NCI-H82 (cell line): ENCODE data around the gene SLC1A2.
A peak's percentile ranks its signal among the peaks of the same experiment; 100 is the strongest.

Experiments
- DNase-seq: peaks from one replicate; lab custom pipeline; 2025; lab: John Stamatoyannopoulos, UW

Gene SLC1A2

DNA sequence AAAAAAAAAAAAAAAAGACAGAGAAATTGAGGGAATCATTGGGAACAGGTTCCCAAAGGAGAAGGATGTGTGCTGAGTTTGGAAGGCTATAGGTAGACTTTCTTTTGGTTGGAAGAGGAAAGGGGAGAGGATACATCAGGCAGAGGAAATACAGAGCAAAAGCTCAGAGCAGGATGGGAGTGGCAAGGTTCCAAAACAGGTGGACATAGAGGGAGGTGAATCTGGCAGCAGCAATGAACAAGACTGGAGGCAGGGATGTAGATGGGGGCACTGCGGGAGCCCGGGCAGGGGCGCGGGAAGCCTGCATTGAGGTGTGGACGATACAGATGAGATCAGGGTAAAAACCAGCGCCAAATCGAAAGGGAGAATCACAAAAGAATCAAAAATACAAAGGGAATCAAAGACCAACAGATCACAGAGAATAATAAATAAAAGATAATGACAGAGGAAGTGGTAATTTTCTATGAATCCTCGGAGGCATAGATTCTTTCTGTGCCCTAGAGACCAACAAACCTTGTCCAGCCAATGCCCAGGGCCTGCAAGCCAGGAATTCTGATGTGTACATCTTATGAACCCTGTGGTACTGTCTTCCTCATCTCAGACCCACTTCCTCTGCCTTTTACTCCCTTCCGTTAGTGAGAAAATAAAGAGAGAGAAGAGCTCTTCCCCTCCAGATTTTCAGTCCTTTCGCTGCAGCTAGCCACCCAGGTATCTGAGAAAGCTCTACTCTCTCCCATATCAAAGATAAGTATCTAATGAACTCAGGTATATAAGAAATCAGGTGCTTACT is 70.3 kb downstream of the SLC1A2 start:
- DNase-seq = no peak

DNA sequence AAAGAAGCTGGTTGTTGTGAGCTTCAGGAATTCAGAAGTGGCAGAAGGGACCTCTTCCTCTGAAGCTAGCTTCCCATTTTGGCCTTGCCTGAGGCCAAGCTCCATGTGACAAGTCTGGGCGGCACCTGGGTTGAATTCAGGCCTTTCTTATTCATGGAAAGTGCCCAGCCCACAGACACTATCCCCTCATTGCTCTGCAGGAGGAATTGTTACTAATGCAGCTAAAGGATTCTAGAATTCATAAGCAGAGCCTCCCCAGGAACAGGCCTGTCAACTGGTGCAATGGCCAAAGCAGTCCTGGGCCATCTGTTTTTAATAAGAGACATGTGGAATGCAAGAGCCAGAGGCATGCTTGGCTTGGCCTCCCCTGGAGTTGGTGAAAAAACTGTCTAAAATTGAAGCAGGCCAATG is 71.4 kb downstream of the SLC1A2 start:
- DNase-seq = no peak

DNA sequence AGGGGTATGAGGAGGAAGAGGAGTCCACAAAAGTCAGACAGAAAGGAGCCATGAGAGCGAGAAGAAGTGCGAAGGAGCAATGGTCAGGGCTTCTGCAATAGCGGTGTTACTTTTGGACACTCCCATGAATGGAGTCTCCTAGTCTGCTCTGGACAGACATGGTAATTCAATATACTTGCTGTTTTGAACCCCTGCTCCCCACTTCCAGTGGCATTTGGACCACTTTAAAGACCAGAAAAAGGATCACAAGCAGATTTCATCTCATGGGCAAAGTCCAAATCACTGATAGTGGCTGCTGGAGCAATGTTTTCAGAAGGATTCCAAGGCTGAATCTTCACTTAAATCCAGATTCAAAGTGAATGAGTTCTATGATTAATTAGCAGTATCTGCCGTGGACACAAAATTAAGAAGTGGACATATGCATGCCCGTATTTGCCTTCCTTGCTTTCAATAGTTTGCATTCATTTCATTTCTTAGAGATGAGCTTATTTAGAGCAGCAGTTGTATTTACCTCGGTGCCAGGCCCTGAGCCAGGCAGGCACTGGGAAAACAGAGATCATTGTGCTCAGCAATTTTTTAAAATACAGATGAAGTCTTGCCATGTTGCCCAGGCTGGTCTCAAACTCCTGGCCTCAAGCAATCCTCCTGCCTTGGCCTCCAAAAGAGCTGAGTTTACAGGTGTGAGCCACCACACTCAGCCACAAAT is 72.0 kb downstream of the SLC1A2 start:
- no peak for DNase-seq

DNA sequence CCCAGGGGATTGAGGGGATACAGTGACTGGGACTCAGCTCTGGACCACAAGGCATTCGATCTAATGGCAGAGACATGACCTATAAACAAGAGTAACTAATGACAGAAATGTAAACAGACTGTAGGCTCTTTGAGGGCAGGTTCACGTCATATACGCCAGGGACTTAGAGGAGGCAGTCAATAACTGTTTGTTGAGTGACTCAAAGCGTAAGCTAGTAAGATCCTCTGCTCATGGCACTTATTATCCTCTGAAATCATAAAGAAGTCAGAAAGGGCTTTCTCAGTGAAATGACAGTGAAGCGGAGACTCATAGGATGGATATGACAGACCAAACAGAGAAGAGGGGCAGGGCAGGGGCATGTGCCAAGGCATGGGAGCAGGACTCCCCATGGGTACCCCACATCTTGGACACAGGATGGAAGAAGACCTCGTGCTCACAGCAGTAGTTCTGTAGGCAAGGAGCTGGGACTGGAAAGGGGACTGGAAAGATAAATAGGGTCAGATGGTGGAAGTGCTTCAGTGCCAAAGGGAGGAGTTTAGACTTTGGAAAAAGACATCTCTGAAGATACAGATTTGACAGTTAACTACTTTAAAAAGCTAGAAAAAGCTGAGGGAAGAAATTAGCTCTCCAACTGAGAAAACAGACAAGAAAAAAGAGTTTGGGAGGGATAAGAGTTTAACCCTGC is 72.7 kb downstream of the SLC1A2 start:
- DNase-seq = no peak

DNA sequence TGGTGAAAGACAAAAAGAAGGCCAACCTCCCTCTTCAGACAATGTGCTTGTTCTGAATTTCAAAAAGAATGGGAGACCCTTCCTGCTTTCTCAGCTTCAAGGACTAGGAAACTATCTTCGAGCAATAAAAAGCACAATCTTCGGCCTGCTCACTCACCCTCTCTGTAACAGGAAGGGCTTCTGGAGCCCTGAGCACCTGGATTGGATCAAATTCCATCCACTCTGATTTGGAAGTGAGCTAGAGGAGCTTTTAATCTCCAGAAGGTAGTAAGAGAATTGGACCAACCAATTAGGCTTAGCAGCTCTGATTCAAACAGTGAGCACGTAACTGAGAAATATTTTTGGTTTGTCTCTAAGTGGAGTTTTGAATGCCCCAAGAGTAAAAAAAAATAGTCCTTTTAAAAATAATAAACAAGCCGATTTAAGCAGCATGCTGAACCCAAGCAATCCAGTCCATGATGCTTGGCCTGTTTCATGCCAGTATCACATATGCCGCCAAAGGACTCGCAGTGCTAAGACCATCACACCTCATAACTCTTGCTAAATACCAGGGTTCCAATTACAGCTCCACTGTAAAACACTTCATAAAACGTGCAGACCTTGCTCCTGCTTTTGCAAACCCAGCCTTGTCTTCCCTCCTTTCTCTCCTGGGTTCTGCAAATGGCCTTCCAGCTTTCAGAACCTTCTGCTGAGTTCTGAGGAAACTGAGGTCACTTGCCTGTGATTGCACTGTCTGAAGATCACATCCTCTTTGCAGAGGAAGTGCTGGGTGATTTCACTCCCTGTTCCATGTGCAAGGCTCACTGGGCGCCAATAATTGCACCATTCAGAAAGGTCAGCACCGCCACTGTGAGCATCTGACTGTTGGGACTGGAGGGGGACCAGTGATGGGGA is 74.4 kb downstream of the SLC1A2 start:
- DNase-seq = peak; percentile 39

DNA sequence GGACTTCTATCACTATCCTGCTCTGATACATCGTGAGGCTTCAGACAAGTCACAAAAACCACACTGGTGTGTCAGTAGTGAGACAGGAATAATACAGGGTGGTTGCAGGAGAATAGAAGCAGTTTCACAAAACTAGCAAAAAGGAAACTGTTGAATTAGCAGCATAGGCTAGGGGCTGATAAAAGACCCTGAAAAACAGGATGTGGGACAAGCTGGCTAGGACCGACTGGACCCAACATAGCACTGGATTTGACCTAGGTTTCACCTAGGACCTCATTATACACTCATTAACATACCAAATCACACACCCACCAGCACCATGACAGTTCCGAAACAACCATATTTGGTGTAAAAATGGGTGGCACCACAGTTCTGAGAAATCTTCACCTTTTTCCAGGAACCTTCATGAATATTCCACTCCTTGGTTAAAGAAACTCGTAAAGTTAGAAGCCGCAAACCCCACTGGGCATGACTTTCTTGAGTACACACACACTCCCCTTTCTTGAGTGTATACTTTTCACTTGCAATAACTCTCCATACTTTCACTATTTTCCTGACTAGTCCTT is 76.2 kb downstream of the SLC1A2 start:
- no peak for DNase-seq

DNA sequence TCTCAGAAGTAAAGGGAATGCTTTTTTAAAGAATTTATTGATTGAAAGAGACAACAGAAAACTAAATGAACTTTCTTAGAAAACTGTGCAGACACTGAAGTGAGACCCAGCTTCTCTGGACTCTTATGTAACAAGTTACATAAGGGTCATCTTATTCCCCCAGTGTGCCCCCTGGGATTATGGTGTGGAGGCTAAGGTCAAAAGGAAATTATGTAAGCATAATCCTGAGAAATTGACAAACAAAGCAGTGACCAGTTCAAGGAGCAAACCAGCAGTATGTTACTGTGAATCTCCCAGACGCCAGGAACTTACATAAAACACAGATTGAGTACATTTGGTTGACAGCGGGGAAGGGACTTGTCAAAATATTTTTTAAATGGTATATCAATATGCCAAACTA is 78.6 kb downstream of the SLC1A2 start:
- DNase-seq = no peak

DNA sequence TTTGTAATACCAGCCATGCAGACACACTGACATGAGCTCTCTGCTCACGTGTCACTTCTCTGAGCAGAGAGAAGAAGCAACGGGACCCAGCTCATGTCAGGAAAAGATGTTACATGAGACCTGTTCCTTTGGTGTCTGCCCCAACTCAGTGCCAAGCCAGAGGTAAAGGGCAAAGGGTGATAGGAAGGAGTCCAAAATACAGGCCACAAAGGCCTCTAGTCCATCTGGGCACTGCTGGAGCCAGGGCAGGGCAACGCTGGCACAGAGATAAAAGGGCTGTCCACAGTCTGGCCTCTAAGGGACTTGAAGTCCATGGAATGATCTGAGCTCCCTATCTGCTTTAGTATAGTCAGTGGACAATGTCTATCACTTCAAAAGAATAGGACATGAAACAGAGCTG is 79.3 kb downstream of the SLC1A2 start:
- DNase-seq = no peak

DNA sequence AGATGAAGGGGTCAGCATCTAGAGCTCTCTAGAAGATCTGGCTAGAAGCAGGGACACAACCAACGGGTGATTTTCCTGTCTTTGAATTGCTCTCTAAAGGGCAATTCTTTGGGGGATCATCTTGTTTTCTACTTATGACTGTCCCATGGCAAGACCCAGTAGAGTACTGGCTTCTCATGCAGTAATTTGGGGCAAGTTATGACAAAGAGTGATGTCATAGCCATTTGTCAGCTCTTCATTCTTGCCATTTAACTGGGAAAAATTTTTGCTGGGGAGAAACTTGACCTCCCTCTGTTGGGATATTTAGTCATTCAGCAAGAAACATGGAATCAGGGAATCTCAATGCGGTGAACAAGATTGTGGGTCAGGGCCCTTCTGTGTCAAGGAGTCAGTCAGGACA is 80.4 kb downstream of the SLC1A2 start:
- no peak for DNase-seq

DNA sequence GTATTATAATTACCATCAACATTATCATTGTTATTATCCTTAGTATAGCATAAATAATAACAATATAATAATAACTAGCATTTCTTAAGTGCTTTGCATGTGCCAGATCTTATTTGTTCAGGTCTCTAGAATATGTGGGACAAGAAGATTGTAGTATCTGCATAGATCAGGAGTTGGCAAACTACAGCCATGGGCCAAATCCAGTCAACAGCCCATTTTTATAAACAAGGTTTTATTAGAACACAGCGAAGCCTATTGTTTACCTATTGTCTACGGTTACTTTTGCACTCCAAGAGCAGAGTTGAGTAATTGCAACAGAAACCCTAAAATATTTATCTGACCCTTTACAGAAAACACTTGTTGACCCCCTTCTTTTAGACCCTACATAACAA is 81.4 kb downstream of the SLC1A2 start:
- DNase-seq = no peak

DNA sequence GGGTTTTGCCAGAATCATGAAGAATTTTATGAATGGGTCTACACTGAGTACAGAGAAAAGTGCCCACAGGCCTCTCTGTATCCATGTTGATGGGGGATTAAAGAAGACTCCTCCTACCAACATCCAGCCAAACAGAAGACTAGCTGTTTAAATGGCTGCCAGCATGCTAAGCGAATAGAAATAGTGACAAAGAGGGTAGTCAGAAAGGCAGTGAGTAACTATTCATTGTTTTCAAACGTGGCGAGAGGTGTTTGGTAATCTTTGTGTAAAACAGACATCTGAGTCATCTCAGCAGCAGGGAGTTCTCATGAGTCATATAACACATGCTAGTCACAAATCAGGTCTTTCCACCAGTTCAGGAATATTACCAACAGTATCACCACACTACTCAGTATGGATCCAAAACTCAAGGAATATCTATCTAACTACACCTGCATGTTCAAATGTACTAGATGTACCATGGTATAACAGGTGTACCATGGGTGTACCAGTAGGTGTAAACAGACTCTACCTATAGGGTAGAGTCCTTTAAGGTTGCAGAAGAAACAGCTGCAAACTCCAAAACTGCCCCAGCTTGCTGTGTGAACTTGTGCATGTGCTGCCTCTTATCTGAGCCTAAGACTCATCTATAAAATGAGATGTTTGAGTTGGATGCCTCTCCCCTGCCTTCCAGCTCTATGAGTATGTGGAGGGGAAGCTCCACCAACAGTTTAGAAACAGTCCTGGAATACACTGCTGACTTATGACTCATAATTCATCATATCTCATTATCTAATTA is 82.0 kb downstream of the SLC1A2 start:
- DNase-seq = no peak

DNA sequence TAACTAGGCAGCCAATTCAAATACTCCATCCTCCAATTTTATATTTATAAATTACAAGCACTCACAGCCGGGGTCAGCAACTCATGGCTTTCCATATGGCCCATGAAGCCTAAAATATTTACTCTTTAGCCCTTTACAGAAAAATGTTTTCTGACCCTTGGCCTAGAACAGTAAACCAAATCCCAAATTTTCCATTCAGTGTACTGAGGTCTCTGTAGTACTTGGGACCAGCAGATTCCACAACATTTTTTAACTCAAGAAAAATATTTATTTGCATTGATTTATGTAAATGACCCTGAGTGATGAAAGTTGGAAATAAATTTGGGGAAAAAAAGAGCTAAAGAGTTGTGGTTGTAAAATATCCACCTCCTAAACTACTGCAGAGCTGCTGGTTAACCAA is 82.6 kb downstream of the SLC1A2 start:
- no peak for DNase-seq

DNA sequence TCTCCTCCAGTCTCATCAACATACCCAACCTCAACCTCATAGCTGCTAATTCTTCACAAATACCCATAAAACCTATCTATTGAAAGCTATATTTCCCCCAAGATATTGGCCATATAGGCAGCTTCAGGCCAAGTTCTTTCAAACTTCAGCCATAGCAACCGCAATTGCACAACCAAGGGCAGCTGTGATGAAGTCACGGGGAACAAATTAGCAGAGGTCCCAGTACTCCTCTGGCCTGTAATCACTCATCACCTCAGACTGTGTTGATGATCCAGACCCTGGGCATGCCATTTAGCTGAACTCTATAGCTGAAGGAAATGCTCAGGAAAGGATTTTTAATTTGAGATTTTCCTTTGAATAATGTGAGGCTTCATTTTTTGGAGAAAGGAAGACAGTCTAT is 84.1 kb downstream of the SLC1A2 start:
- DNase-seq = no peak

DNA sequence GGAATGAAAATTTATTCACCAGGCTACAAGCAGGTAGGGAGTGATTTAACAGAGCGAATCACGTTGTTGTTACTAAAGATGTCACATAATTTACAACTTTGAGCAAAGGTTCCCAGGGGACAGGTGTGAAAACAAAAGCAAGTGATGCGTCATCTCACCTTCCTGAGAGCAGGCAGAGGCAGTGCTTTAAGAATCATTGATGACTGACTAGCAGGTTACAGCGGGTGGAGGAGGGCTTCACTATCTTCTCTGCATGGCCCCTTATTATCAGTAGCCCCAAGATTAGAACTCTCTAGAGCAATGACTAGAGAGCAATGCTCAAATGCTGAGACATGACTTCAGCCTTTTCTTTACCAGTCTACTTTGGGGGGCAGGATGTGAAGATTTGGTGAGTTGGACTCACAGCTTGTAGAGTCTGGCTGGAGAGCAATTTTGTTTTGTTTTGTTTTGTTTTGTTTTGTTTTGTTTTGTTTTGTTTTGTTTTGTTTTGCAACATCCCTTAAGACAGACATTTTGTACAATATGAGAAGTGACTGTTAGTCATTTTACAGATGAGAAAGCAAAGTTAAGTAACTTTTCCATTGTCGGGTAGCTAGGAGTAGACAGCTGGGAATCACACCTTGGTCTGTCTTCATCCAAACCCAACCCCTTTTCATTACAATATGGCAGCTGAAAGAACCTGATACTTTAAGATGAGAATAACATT is 84.8 kb downstream of the SLC1A2 start:
- DNase-seq = no peak

DNA sequence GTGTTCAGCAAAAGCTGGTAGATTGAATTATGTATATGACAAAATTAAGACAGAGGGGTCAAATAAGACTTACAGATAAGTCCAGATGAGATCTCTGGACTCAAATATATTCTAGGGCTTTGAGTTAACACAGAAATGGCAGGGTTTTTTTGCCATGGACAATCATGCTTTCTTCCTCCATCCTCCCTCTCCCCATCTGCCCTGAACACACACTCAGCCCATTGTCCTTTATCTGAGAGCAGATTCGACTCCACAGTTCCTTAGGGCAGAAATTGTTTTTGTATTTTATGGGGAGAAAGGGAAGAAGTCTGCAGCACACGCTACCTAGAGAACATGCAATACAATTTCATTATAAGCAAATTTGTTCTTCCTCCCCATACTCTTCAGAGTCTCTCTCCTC is 86.8 kb downstream of the SLC1A2 start:
- DNase-seq = no peak

DNA sequence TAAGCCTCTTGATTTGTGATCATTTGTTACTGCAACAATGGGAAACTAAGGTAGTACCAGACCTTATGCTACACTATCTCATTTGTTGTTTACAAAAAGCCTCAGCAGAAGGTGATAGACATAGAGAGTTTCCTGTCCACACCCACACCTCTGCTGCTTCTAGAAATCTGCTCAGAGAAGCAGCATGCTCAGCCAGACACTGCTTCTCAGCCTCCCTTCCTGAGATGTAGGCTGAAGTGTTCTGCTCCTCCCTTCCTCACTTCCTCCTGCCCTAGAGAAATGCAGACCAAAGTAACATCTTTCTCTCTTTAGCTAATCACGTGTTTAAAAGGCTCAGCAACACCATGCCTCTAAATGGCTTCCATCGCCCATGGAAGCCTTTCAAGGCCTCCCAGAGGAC is 88.4 kb downstream of the SLC1A2 start:
- DNase-seq = no peak

DNA sequence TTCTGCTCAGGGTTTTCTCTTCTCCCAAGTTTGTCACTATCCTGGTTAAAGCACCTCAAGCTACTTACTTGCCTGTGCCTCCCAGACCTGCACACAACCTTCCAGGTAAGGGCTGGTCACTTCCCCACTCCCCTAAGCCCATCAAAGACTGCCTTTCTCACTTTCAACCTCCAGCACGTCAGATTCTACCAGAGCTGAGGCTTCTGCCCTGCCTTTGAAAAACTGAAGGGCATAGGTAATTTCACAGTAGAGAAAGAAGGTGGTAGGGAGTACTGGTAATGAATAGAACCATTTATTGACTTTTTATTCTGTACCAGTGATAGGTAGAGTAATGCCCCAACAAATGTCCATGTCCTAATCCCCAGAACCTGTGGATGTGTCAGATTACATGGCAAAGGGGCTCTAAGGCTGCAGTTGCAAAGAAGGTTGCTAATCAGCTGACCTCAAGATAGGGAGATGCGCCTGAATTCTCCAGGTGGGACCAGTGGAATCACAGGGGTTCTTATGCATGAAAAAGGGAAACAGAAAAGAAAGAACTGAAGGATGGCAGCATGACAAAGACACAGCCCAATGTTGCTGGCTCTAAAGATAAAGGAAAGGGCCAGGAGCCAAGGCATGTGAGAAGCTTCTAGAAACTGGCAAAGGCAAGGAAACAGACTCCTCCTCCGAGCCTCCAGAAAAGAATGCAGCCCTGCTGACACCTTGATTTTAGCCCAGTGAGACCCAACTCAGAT is 89.0 kb downstream of the SLC1A2 start:
- DNase-seq = no peak

DNA sequence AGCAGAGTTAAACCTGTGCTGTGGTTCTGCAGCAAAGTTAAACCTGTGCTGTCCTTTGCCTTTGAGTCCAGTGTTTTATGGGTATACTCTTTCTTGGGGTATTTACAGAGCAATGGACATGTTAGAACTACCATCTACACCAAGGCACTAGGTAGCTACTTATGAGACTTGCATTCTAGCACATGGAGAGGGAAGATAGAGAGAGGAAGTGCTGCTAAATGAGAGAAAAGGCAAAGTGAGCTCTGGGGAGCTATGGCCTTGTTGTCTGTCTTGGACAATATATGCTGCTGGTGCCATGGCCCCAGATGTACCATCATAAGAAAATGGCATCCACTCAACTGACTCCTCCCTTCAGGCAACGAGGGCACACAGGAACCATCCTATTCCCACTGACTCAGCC is 91.5 kb downstream of the SLC1A2 start:
- no peak for DNase-seq

DNA sequence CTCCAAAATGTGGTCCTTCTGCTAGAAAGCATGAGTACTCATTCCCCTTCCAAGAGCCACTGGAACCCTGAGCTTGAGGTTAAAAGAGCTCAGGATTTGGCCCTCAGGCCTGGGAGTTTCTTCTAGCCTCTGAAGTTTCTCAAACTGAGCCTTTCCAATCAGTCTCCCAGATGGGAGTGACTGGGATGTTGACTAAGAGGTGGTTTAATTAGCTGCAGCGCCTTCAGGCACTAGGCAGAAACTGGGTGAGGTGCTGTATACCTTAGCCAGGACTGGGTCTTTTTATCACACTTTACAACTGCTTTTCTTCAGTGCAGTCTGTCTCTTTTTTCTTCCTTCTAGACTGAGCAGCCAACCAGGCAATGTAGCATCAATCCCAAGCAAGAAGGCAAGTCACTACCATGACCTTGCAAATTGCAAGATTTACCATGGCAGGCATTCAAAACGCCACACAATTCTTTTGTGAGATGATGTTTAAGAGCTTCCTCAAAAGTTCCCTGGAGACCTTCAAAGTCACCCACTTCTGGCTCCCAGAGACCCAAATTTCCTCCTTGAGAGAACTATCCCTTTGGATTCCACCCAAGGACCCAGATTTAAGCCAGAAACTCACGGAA is 93.0 kb downstream of the SLC1A2 start:
- DNase-seq = no peak
